IPS DF 4.7 (cell line): ENCODE measurements around the gene C16orf54.
"Not testable (repeated sequence)": the region's sequence is repeated elsewhere in the genome, so short reads cannot be mapped to it uniquely, and the experiment has no call there.

Experiments used
- DNase-seq: peaks from one replicate; pipeline ENCODE4 v3.0.0-alpha.2; 2013; ENCODE audit warnings: low spot score; ENCODE audit errors: extremely low read depth

C16orf54 gene

DNA sequence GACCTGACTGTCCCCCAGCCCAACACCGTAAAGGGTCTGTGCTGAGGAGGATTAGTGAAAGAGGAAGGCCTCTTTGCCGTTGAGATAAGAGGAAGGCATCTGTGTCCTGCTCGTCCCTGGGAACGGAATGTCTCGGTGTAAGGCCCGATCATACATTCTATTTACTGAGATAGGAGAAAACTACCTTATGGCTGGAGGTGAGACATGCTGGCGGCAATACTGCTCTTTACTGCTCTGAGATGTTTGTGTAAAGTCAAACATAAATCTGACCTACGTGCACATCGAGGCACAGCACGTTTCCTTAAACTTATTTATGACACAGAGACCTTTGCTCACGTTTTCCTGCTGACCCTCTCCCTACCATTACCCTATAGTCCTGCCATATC lies 5.2 kb downstream of the C16orf54 start:
- DNase-seq: not testable (repeated sequence)

DNA sequence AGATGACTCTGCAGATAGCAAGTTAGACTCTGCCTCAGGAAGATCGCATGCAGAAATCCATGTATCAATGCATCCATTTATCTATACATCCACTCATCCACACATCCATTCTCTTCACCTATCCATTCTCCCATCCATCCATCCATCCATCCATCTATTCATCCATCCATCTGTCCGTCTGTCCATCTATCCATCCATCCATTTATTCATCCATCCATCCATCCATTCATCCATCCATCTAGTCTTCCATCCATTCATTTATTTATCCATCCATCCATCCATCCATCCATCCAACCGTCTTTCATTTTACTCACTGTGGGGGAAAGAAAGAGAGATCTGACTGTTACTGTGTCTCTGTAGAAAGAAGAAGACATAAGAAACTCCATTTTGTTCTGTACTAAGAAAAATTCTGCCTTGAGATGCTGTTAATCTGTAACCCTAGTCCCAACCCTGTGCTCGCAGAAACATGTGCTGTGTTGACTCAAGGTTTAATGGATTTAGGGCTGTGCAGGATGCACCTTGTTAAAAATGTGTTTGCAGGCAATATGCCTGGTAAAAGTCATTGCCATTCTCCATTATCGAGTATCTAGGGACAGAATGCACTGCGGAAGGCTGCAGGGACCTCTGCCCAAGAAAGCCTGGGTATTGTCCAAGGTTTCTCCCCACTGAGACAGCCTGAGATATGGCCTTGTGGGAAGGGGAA lies 5.7 kb downstream of the C16orf54 start:
- not testable (repeated sequence) for DNase-seq

DNA sequence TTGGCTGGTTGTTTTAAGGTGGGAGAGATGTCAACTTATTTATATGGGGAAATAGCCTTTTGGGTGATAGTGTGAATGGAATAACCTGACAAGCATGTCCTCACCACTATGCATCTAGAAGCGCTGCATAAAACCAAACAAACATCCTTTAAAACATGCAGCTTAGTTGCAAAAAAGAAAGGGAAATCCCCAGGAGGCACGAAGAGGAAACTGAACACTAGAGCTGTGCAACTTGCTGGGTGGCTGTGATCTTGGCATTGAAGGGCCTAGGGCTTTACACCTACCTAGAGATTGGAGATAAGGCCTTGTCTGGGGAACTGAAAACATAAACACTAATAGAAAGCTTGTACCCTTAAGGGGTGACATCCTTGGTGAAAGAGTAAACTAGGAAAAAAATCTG lies 7.3 kb downstream of the C16orf54 start:
- no peak for DNase-seq

DNA sequence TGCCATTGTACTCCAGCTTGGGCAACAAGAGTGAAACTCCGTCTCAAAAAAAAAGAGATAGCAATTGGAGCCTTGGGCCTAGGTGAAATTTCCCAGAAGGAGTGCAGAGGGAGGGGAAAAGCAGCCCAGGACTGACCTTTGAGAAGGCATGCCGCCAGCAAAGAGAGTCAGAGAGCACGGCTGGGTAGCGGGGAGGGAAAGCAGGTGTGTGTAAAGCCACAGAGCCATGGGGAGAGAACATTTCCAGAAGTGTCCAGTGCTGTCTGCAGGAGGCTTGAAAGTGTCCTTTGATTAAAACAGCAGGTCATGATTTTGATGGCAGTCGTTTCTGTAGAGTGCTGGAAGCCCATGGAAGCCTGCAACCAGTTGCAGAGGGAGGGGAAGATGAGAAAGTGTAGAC lies 8.1 kb downstream of the C16orf54 start:
- no peak for DNase-seq

DNA sequence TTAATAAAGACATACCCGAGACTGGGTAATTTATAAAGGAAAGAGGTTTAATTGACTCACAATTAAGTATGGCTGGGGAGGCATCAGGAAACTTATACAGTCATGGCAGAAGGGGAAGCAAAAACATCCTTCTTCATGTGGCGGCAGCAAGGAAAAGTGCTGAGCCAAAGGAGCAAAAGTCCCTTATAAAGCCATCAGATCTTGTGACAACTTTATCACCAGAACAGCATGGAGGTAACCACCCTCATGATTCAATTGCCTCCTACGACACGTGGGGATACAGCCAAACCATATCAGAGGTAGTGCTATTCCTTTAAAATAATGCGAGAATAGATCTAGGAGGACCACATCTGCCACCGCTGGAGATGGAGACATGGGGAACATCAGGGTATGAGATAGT lies 9.0 kb downstream of the C16orf54 start:
- no peak for DNase-seq

DNA sequence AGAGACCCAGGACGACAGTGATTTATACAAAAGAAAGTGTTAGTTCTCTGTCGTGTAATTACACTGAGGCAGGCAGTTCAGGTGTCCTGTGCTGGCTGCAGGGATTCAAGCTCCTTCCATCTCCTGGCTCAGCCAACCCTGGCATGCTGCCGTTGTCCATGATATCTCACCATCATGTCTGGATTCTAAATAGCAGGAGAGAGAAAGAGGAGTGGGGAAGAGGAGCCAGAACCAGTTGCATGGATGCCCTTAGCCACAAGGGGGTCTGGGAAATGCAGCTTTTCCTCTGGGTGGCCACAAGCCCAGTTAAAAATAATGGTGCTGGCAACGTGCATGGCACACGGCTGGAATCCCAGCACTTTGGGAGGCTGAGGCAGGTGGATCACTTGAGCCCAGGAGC lies 9.7 kb downstream of the C16orf54 start:
- no peak for DNase-seq

DNA sequence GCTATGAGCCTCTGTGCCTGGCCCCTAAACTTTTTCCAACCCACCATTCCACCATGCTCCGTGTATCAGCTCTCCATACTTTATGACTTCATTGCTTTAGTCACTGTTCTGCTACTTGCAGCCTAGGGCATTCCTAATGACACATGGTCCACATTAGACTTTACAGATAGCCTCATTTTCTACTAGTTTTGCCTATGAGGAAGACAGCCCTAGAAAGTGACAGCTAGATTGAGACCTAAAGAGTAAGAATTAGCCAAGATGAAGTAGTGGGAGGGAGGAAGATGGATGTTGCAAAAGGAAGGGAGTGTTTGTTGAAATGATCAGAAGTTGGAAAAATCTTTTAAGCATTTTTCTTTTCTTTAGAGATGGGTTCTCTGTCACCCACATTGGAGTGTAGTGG lies 11.0 kb downstream of the C16orf54 start:
- DNase-seq: no peak

DNA sequence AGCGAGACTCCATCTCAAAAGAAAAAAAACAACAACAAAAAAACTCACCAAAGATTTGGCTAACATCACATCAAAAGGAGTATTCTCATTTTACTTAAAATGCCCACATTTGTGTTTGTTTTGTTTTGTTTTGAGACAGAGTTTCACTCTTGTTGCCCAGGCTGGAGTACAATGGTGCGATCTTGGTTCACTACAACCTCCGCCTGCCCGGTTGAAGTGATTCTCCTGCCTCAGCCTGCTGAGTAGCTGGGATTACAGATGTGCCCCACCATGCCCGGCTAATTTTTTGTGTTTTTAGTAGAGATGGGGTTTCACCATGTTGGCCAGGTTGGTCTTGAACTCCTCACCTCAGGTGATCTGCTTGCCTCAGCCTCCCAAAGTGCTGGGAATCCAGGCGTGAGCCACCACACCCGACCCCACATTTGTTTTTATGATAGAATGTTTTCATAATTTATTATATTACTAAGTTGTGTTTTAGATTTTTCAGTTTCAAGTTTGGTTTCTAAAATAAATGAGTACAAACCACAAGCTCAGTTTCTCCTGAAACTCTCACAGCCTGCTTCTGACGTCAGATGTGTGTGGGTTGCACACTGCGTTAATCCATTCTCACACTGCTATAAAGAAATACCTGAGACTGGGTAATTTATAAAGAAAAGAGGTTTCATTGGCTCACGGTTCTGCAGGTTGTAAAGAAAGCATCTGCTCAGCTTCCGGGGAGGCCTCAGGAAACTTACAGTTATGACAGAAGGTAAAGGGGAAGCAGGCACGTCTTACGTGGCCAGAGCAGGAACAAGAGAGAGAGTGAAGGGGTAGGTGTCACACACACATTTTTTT lies 13.8 kb downstream of the C16orf54 start:
- not testable (repeated sequence) for DNase-seq

DNA sequence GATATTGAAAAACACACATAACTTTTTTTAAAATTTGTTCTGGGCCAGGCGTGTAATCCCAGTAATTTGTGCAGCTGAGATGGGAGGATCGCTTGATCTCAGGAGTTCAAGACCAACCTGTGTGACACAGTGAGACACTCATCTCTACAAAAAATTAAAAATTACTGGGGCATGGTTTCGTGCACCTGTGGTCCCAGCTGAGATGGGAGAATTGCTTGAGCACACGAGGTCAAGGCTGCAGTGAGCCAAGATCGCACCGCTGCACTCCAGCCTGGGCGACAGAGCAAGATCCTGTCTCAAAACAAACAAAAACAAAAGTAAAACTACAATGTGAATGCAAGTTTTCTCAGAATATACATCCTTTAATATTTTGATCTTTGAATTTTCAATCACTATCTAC lies 15.1 kb downstream of the C16orf54 start:
- DNase-seq: no peak

DNA sequence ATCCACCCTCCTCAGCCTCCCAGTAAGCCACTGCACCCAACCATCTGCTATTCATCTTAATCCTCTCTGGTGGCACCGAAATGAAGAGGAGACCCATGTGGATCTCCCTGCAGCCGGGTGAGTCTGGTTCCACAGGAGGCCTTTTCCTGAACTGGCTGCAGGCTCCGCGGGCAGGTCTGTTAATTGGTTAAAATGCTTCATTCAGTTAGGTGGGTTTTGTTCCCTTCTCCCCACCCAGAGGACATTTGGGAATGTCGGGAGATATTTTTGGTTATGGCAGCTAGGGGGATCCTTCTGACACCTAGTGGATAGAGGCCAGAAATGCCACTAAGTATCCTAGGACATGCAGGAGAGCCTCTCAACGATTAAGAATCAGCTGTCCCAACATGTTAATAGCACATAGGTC lies 16.7 kb downstream of the C16orf54 start:
- DNase-seq: no peak

DNA sequence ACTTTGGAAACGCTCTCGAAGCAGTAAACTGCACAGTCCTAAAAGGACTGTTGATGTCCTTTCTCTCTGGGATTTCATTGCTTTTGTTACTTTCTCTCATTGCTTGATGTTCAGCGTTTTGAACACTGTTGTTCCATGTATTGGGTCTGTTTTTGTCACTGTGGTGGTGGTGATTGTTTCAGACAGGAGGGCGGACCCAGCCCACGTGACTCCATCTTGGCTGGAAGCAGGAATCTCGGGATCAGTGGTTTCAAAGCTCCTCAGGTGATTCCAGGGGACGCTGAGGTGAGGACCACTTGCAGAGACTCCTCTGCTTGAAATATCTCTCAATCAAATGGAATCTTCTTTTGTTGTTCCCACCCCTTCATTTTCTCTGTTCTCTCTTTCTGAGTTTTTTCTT lies 18.3 kb downstream of the C16orf54 start:
- DNase-seq: no peak

DNA sequence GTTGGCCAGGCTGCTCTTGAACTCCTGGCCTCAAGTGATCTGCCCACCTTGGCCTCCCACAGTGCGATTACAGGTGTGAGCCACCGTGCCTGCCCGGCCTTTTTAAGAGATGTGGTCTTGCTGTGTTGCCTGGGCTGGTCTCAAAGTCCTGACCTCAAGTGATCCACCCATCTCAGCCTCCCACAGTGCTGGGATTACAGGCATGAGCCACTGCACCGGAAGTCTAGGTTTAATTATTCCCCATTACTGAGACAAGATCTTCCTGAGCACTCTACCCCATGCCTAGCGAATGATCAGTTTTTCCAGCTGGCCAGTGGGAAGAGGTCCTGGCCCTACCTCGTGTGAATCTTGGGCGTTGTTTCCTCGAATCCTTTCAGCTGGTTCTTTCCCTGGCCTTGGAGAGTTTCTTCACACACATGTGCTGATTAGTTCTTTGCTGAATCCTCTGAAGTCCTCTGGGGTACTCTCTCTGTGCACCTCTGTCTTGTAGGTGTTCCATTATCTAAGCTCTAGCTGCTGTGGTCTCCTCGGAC lies 18.9 kb downstream of the C16orf54 start:
- DNase-seq: no peak

DNA sequence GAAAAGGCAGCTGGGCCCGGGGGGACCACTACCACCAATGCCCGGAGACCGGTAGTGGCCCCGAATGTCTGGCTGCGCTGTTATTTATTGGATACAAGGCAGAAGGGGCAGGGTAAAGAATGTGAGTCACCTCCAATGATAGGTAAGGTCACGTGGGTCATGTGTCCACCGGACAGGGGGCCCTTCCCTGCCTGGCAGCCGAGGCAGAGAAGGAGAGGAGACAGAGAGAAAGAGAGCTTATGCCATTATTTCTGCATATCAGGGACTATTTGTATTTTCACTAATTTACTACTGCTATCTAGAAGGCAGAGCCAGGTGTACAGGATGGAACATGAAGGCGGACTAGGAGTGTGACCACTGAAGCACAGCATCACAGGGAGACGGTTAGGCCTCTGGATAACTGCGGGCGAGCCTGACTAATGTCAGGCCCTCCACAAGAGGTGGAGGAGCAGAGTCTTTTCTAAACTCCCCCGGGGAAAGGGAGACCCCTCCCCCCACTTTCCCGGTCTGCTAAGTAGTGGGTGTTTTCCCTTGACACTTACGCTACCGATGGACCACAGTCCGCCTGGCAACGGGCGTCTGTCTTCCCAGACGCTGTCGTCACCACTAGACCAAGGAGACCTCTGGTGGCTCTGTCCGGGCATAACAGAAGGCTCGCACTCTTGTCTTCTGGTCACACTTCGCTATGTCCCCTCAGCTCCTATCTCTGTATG lies 24.5 kb downstream of the C16orf54 start:
- not testable (repeated sequence) for DNase-seq

DNA sequence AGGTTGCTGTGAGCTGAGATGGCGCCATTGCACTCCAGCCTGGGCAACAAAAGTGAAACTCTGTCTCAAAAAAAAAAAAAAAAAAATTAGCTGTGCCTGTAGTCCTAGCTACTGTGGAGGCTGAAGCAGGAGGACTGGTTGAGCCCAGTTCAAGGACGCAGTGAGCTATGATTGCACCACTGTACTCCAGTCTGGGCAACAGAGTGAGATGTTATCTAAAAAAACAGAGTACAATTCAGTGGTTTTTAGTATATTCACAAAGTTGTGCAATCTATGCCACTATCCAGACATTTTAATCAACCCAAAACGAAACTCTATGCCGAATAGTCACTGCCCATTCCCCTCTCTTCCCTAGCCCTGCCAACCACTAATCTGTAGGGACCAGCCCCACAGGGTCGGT lies 25.1 kb downstream of the C16orf54 start:
- no peak for DNase-seq

DNA sequence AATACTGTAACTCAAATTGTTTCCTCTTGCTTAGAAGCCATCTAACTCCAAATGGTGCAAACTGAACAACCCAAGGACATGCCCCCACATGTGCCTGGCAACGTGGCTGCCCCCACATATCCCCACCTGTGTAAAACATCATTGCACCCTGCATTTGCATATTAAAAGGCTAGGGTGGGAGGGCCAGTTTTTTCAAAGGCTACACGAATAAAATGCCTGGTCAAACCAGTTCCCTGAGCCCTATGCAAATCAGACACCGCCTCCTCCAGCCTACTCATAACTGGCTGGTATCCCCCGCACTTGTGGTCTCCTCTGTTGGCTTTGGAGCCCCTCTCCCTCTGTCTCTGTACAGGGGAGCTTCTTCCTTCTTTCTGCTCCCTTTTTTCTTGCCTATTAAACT lies 26.7 kb downstream of the C16orf54 start:
- no peak for DNase-seq

DNA sequence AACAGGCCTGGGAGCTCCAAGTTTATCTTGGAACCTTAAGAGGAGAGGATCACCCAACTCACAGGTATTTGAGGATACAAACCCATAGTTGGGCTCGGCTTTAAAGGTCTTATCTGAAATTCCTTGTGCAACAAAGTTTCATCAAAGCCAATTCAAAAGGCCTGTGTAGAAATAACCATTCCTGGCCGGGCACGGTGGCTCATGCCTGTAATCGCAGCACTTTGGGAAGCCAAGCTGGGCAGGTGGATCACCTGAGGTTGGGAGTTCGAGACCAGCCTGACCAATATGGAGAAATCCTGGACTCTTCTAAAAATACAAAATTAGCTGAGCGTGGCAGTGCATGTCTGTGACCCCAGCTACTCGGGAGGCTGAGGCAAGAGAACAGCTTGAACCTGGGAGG lies 28.7 kb downstream of the C16orf54 start:
- no peak for DNase-seq

DNA sequence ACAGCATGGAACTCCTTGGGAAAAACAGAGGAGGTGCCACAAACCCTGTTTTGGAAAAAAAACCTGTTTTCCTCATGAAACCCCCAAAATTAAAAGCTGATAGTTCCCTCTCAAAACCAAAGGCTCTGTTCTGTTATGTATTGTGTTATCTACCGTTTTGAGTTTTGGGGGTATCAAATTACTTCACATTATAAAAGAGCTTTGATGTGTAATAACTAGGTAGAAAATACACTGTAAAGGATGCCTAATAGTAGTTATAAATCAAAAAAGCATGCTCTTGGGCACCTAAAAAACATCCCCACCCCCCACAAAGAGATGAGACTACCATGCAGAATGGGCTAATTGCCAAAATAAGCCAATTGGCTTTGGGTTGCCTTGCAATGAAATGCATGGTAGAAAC lies 30.8 kb downstream of the C16orf54 start:
- DNase-seq: no peak

DNA sequence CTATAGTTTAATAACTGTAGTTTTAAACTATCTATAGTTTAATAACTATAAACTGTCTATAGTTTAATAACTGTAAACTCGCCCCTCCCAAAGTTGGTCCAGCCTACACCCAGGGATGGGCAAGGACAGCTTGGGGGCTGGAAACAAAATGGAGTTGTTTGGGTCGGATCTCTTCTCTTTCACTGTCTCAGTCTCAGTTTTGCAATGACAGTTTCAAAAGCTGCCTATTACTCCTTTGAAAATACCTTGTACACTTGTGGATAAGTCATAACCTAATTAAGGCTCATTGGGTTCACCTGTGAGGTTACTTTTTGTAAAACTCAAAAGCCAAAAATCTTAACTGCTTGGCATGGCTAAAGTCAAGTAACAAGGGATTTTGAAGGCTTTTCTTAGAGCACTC lies 31.4 kb downstream of the C16orf54 start:
- DNase-seq: no peak

DNA sequence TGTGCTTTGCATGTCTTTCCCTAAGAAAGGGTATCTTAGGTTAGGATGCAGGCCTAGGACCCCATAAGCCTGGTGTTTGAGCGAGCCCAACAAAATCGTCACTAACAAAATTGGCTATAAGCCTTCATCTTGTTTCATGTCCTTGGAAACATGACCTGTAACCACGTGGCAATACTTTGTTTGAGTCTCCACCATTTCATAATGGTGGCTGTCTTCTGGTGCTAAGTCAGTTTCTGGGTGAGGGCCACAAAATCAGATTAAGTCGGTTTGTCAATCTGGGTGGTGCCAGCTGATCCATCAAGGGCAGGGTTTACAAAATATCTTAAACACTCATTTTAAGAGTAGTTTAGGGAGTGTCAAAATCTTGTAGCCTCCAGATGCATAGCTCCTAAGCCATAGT lies 33.0 kb downstream of the C16orf54 start:
- no peak for DNase-seq

DNA sequence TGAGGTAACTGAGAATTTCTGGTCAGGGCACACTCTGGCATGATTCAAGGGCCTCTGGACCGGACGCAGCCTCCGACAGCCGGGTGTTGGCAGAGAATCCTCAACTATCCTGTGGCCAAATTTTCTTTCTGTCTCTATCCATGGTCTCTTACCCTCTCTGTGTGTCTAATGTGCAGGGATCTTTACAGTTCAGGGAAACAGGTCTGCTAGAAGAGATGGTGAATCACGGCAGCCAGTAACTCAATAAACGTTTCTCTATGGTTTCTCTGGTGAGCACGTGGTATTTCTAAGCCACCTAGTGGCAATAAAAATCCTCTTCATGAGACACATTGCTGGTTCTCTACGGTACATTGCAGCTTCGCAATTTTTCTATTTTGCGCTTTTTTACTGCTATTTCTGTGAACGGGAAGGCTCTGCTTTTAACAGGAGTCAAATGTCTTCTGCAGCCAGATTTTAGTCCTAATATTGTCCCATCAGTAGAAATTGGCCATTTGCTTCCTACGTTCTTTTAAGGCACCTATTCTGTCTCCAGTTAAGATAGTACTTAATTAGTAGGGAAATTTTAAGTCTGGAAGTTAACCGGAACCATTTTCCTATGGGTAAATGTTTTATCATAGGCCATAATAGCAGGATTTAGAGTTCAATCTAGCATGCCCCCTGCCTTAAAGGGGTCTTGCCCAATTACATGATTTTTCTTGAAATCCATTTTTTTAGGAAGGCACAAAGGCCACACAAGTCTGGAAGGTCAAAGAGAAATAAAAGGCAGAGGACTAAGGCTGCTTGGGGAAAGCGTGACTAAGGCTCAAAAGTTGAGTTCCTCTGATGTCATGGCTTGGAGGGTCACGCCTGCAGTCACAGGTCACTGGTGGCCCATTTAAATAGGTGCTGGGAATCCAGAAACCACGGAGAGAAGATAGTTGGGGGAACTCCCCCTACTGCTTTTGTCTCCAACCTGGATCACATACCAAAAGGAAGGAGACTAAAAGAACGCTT lies 35.3 kb downstream of the C16orf54 start:
- no peak for DNase-seq

DNA sequence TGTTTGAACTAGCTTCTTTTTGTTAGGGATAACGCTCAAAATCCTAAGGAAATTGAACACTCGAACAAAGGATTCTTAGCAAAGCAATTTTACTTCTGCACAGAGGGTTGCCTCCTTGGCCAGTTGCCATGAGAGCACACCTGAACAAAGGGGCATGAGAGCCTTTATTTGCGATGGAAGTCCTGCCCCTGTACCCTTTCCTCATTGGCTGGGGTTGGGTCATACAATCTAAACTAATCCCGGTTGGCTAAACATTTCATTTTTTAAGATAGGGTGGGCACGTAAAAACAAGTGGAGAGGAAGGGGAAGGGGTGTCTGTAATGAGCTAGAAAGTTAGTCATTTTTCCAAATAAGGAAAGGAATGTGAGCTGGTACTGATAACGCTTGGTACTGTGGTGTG lies 36.1 kb downstream of the C16orf54 start:
- not testable (repeated sequence) for DNase-seq
